B cell (primary cell): Measurements from ENCODE around the gene VTI1A.
"Not testable (repeated sequence)": the region's sequence is repeated elsewhere in the genome, so short reads cannot be mapped to it uniquely, and the experiment has no call there.

Source experiments
- CTCF ChIP-seq: fragments of 200-600 bp; IDR thresholded peaks from one replicate; pipeline ENCODE4 v1.8.0; 2022; ENCODE audit warnings: antibody characterized with exemption, mild to moderate bottlenecking
- EZH2 ChIP-seq: IDR thresholded peaks from 2 replicates; pipeline ENCODE4 v1.6.1; 2012; ENCODE audit warnings: borderline replicate concordance, low read depth, mild to moderate bottlenecking, moderate library complexity, low read length; ENCODE audit not compliant: insufficient read depth, poor library complexity, severe bottlenecking

GRCh38 chr10:112542823-112543222 is 95.8 kb downstream of the VTI1A start:
- not testable (repeated sequence) for TF ChIP-seq CTCF, EZH2
